GM19328 (cell line): Measurements from ENCODE around the gene SDK1.
"Not testable (repeated sequence)": the region's sequence is repeated elsewhere in the genome, so short reads cannot be mapped to it uniquely, and the experiment has no call there.

Experiments used
- ATAC-seq: cut with Tn5 transposase; IDR thresholded peaks from one replicate; pipeline ENCODE4 v1.9.1; 2021; ENCODE audit warnings: mild to moderate bottlenecking, moderate library complexity; ENCODE audit not compliant: unreplicated experiment

Gene SDK1

DNA sequence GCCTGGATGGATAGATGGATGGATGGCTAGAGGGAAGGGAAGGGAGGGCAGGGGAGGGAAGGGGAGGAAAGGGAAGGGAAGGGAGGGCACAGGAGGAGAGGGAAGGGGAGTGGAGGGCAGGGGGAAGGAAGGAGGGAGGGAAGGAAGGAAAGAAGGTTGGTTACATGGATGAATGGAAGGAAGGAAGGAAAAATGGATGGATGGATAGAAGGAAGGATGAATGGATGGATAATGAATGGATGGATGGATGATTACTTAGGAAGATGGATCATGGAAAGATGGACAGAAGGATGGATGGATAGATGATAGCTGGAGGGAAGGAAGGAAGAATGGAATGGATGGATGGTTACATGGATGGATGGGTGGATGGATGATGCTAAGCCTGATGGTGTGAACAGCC, 929.3 kb downstream of the SDK1 start:
- ATAC-seq: no peak

DNA sequence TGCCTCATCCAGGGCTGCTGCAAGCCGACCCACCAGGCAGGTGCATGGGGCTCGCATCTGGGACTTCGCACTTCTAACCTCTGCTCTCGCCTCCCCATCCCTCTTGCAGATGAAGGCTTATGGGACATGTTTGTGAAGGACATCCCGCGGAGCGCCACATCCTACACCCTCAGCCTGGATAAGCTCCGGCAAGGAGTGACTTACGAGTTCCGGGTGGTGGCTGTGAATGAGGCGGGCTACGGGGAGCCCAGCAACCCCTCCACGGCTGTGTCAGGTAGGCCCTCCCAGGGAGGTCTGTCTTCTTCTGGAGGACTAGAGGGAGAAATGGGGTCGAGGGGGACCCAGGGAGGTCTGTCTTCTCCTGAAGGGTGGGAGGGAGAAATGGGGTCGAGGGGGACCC, 932.1 kb downstream of the SDK1 start:
- no peak for ATAC-seq

DNA sequence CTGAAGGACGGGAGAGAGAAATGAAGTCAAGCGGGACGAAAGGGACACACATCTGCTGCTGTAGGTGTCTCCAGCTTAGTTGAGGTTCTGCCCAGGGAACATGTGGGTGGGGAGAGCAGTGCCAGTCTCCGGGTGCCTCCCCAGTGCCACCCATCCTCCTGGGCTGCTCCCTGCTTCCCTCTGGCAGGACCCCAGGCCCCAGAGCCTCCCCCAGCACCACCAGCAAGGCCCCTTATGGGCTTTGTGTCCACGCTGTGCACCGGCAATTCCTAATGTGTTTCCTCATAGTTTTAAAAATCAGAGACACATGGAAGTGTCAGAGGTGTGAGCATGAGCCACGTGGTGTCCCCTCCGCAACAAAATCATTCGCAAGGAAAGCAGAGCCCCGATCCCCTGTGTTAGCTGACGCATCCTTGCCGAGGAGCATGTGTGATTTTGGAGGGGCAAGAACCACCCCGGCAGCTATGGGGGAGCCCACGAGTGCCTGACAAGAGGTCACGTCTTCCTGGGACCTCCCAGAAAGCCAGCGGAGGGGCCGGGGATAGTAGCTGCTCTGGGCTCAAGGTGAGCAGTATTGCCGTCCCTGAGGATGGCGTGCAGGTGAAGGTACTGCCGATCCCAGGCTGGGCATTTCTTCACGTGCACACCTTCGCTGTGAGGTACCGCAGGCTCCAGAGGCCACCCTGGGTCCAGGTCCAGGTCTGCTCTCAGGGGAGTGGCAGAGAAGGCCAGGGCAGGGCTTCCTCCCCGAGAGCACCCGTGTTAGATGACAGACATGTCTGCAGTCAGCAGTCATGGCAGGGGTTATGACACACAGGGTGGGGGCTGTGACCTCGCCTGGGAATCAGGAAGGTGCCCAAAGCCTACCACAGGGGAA, 932.8 kb downstream of the SDK1 start:
- no peak for ATAC-seq

DNA sequence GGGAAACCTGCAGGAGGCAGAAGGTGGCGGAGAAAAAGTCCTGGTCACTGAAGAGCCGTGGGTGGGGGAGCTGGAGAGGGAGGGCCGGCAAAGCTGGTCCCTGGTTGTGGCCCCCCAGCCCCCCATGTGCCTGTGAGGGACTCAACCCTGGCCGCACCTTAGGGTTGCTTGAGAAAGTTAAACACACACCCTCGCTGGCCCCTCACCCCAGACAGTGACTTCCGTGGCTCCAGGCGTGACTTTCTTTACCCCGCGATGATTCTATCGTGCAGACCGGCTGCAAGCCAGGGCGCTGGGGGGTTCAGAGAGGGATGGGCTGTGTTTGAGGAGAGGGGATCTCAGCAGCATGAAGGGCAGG, 933.4 kb downstream of the SDK1 start:
- ATAC-seq: no peak

DNA sequence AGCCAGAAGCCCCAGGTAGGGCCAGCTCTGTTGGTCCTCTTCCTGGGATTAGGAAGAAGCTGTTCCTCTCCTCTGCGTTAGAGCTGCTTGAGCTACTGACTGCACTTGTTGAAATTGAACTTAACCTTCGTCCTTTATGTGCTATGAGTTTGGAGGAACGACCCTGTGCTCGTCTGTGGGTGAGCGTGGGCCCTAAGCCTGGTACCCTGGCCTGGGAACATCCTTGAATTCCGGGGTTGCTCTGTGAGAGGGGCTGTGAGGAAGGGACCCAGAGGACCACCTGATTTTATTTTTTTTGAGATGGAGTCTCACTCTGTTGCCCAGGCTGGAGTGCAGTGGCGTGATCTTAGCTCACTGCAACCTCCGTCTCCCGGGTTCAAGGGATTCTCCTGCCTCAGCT, 933.8 kb downstream of the SDK1 start:
- ATAC-seq: no peak

DNA sequence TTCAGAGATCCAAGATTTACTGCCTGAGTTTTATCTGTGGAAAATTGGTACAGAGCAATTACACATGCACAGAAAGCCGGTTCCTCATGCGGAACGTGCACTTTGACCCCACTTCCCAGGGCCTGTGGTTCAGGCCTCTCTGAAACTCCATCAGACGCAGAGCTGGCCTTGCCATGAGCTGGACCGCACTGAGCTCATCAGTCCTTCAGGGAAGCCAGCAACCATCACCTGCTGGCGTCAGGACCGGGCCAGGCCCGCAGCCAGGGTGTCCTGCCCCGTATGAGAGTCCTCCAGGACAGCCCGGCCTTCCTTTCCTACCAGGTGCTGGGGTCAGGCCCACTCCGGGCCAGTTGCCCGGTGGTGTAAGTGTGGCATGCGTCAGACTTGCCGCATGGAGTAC, 934.5 kb downstream of the SDK1 start:
- ATAC-seq: no peak

DNA sequence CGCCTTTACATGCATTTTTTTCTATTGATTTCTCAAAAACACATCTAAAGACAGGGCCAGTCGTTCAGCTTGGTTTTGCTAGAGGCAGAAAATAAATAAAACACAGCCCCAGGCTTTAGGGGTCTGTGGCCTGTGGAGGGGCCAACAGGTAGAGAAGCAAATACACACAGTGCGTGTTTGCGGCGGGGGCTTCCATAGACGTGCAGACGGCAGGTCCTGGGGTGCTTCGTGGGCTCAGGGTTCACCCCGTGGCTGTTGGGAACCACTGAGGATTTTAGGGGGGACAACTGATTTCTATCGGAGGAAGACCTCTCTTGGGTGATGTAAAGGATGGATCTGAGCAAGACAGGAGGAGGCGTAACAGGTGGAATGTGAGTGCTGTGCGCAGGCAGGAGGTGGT, 935.3 kb downstream of the SDK1 start:
- ATAC-seq: no peak

DNA sequence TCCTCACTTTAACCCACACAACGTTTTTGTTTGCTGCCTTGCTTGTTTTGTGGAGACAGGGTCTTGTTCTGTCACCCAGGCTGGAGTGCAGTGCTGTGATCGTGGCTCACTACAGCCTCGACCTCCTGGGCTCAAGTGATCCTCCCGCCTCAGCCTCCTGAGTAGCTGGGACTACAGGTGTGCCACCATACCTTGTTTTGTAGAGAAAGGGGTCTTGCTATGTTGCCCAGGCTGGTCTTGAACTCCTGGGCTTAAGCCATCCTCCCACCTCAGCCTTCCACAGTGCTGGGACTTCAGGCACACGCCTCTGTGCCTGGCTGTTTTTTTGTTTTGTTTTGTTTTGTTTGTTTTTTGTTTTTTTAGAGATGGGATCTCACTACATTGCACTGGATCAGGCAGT, 935.8 kb downstream of the SDK1 start:
- ATAC-seq: not testable (repeated sequence)

DNA sequence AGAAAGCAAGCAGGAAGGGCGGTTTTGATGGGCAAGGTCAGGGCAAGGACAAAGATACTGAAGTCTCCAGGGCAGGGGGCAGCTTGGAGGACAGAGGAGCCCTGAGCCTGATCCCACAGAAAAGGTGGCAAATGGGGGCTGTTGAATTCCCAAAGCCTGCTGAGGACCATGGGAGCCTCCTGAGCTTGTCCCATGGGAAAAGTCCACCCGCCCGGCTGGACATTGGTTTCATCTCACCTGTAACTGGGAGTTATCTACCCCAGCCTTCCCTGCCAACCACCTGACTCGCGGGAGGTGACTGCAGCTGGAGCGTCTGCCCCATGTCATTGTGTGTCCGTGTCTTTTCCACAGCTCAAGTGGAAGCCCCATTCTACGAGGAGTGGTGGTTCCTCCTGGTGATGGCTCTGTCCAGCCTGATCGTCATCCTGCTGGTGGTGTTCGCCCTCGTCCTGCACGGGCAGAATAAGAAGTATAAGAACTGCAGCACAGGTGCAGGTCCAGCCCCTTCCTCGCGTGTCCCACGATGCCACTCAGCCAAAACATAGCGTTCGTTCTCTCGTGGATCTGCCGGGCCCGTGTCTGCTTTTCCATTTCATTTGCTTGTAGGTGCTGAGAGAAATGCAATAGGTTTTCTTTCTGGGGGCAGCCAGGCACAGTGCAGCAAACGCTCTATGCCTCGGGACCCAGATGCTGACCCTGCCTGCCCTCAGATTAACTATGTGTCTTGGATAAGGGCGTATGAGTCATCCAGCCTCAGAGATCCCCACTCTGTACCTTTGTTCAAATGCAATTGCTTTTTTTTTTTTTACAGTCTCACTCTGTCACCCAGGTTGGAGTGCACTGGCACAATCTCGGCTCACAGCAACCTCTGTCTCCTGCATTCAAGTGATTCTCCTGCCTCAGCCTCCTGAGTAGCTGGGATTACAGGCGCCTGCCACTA, 936.5 kb downstream of the SDK1 start:
- ATAC-seq: no peak

DNA sequence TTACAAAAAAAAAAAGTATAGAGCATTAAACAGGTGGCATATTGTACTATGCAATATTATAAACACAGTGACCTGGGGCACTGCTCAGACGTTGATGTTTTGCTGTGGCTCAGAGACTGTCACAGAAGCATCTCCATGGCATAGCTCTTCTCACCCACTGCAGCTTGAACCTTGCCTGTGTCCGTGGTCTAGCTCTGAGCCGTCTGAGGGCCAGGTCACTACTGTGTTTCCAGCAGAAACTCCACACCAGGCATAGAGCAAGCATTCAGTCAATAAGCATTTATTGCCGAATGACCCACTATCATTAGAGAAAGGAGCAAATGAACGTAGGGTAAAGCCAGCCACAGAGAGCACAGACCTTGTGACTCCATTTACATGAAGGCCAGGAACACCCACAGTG, 937.8 kb downstream of the SDK1 start:
- no peak for ATAC-seq

DNA sequence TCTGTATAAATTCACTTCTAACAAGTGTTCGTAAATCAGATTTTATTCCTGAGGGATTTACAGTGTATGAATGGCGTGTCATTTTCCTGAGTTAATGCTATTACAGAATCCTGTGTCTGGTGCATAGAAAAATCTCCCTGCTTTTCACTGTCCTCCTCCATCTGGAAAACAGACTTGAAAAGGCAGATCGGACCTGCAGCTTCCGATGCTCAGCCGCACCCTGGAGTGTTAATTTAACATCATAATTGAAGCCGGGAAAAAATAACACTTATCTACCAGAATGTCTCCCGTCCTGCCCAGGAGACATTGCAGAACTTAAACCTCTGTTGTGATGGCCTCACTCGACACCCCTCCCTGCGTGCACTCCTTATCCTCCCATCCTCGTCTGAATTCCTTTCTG, 939.0 kb downstream of the SDK1 start:
- no peak for ATAC-seq

DNA sequence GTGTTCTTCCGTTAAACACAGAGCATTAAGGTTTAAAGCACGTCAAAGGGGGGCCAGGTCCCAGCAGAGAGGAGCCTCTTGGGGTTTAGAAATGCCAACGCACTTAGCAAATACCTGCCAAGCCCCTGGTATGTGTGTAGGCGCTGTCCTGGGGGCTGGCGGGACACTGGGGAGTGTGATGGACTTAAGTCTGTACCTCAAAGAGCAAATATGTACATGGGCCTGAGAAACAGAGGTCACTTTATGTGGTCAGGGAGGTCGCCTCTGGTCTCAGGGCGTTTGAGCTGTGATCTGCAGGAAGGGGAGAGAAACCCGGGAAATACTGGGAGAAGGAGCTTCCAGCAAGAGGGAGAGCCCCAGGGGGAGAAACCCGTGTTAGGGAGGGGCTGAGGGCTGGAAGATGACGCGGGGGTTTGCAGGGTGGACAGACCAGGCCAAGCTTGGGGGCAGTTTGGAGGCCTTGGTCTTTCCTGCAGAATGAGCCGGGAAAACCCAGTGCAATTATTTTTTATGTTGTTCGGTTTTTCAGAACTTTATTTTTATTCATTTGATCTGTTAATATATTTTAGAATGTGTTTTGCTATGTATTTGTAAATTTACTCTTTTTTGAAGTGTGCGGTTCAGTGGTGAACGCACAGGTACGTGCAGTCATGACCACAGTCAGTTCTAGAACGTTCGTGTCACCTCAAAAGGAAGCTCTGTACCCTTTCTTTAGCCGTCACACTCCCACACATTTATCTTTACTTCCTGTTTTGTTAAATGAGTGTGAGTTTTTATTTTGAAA, 939.7 kb downstream of the SDK1 start:
- no peak for ATAC-seq

DNA sequence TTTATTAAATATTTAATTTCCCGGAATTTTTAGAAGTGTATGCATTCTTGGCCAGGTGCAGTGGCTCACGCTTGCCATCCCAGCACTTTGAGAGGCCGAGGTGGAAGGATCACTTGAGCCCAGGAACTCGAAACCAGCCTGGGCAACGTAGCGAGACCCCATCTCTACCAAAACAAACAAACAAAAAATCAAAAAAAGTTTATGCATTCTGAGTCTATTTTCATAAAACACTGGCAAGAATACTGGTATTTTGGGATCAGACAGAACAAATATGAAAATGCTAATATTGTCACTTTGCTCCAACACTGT, 940.2 kb downstream of the SDK1 start:
- ATAC-seq: no peak

DNA sequence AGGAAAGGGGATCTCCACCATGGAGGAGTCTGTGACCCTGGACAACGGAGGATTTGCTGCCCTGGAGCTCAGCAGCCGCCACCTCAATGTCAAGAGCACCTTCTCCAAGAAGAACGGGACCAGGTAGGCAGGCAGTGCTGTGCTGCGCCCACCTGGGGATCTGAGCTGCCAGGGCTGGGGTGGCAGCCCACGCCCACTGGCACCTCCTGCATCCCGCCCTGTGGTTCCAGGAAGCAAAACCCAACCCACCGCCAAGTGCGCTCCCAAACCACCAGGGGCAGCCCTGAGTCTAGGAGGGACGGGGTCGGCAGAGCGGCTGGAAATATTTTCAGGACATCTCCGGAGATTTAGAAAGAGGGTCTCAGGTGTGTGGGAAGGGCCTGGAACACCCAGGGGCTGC, 940.7 kb downstream of the SDK1 start:
- ATAC-seq: no peak

DNA sequence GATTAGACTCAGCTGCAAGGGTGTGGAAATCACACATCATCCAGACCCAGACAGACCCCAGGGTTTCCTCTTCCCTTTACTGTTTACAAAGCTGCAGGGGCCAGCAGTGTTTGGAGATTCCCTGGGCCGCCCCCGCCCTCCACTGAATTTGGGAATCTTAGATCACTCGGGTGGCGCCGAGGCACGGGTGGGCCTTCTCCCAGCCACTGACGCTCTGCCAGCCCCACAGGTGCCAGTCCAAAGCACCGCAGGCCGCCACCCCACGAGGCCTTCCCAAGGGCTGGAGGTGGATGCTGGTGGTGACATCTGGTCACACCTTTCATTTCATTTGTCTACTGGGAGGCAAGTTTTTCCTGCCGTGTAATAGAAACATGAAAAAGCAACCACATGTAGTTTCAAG, 941.7 kb downstream of the SDK1 start:
- no peak for ATAC-seq

DNA sequence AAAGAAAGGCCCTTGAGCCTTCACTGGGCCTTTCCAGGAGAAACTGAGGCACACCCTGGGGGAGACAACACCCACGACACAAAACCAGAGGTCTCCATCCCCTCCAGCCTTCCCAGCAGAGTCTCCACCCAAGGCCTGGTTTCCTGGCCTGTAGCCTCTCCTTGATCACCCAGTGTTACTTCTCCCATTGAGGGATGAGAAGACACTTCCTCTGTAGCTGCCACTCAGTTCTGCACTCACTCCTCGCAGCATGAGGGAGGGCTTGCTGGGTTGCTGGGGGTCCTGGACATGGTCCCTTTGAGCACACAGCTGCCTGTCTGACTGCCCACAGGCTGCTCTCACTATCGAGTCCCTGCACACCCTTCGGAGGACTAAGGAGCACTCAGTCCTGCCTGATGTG, 943.0 kb downstream of the SDK1 start:
- no peak for ATAC-seq

DNA sequence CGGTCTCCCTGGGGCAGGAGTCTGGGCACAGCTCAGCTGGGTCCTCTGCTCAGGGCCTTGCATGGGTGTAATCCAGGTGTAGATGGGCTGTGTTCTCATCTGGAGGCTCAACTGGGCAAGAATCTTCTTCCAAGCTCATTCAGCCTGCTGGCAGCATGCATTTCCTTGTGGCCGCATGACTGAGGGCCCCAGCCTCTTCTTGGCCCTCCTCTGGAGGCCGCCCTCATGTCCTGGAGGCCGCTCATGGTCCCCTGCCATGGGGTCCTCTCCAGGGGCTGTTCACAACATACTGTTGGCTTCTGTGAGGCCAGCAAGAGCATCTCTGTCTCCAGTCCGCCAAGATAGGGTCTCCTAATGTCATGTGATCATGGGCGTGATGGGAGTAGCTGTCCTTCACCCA, 943.6 kb downstream of the SDK1 start:
- ATAC-seq: no peak

DNA sequence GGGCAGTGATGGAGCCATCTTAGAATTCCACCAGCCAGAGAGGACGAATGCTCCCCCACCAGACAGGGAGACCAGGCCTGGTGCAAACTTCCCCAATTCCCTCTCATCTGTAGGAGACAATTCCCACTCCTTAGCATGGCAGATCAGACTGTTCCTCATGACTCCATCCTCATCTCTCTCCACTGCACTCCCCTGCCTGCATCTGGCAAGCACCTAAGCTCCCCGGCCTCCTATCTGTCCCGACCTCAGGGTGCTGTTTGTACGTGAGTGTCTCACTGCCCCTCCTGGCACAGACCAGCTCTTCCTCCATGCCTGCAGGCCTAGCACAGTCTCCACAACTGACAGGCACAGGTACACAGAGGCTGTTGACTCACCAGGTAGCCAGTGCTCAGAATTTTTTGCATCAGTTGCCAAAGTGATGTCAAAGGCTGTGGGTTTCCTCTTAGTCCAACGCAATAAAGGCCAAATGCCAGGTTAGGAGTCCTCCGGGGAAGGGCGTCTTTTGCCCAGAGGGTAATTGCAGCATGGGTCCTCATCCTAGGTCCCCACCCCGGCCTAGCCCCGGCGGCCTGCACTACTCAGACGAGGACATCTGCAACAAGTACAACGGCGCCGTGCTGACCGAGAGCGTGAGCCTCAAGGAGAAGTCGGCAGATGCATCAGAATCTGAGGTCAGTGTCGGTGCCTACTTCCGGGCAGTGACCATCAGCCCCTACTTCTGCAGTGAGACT, 944.2 kb downstream of the SDK1 start:
- ATAC-seq: no peak

DNA sequence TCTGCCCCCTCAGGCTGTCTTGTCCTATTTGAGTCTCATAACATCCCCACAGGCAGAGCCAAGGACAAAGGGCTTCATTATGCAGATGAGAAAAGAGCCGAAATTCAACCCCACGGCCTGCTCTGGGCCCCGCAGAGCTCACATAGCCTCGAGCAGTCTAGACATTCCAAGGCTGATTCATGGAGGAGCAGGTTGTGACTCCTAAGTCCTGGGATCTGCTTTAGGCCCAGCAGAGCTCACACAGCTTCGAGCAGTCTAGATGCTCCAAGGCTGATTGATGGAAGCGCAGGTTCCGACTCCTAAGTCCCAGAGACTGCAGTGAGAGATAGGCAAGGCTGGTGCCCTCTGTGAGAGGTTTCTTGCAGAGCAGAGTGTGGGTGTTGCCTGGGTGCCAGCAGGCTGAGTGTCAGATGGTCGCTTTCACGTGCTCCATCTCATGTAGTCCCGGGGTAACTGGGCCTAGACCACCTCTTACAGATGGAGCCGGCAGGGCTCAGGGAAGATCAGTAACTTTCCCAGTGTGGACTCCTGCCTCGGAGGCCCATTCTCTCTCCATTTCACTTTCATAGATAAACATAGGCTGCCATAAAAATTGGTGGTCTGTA, 944.9 kb downstream of the SDK1 start:
- ATAC-seq: no peak

DNA sequence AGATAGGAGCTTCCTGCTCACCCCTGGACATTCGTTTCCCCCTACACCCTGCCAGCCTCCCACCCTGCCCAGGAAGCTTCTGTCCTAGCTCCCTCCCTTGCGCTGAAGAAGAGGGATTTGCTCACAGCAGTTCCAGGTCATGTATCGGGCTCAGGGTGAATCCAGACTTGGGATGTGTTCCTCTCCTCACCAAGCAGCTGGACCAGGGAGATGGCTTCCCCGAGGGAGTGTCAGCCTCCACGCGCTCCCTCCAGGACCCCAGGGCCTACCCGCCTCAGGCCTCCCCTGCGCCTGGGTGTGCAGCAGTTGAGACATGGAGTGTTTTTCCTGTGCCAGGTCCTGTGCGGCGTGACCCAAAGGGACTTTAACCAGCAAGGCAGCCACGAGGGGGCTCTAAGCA, 945.5 kb downstream of the SDK1 start:
- ATAC-seq: no peak
